Measurements from ENCODE around the gene NUF2.

Gene NUF2

GRCh38 chr1:163401211-163401610 is 79.5 kb downstream of the NUF2 start:
- no peak for DNase-seq (ENCODE audit: low read depth)

Measured in GM04503 (cell line).